ENCODE data around the gene DLG2. TPM values are rescaled to one million over a fixed set of nuclear protein-coding genes. Genes with fewer than 3 reads are reported as not detected.

Gene DLG2
- polyA plus RNA-seq, 3 donors, result 0.24 to 0.39 TPM; not detected in 1

GRCh38 chr11:83725269-83725560, 1901.9 kb downstream of the DLG2 start:
- Mint-ChIP-seq H3K4me1 (no peaks in the 10 kb centered on the region), H3K27me3 (ENCODE audit: low read depth in 3 of 3) (peaks cover 3 to 9% (median 6%) of the 10 kb centered on the region in 3 donors), H3K27ac (no peak overlapping the region), H3K4me3 (no peak overlapping the region), H3K36me3 (no peaks in the 10 kb centered on the region), H3K9me3 (no peaks in the 10 kb centered on the region)
- 29% methylated on average over 1 of the region's 4 CpGs for WGBS (ENCODE audit: insufficient coverage)
- Histone ChIP-seq H2AFZ (ENCODE audit: insufficient read depth, low read depth, low read length, poor library complexity, severe bottlenecking) (no peak overlapping the region), H3K36me3 (replicated peaks in 1 of 2; ENCODE audit: control insufficient read depth in 1 of 2, insufficient read depth in 2 of 2, low read length in 2 of 2) (no peaks in the 10 kb centered on the region), H4K20me1 (ENCODE audit: insufficient read depth, low read length) (no peaks in the 10 kb centered on the region), H3K27ac (ENCODE audit: low read depth in 1 of 2, low read length in 2 of 2) (no peak overlapping the region), H3K4me3 (replicated peaks in 1 of 3; ENCODE audit: low read depth in 2 of 3, low read length in 3 of 3) (no peak overlapping the region), H3K4me2 (replicated peaks; ENCODE audit: extremely low read depth, low read length, poor library complexity, severe bottlenecking) (no peak overlapping the region), H3K27me3 (ENCODE audit: control insufficient read depth in 2 of 2, insufficient read depth in 2 of 2, low read length in 2 of 2) (peaks cover 0 to 4% of the 10 kb centered on the region in 2 donors), H3K79me2 (ENCODE audit: insufficient read depth, low read length) (no peaks in the 10 kb centered on the region), H3K9ac (ENCODE audit: insufficient read depth, low read length, poor library complexity, severe bottlenecking) (no peak overlapping the region), H3K9me3 (replicated peaks in 1 of 2; ENCODE audit: control insufficient read depth in 1 of 2, insufficient read depth in 1 of 2, low read length in 2 of 2) (no peaks in the 10 kb centered on the region), H3K4me1 (ENCODE audit: control insufficient read depth in 1 of 2, insufficient read depth in 2 of 2, low read length in 2 of 2) (no peaks in the 10 kb centered on the region)
- no peak for TF ChIP-seq CTCF (IDR thresholded peaks at IDR 0.05)
- no peak for DNase-seq
- intact Hi-C loops (cut with micrococcal nuclease), result no loop called here

GRCh38 chr11:83723999-83724398, 1903.1 kb downstream of the DLG2 start:
- H3K27ac Mint-ChIP-seq, result no peak overlapping the region

More at GRCh38 chr11:83723999-83724398, 1903.1 kb downstream of the DLG2 start:
- no peak for TF ChIP-seq CTCF (IDR thresholded peaks at IDR 0.05)
- no peaks in the 10 kb centered on the region for H3K79me2 ChIP-seq (ENCODE audit: insufficient read depth, low read length)
- H3K36me3 ChIP-seq (replicated peaks in 1 of 2; ENCODE audit: control insufficient read depth in 1 of 2, insufficient read depth in 2 of 2, low read length in 2 of 2), result no peaks in the 10 kb centered on the region
- no peak overlapping the region for H2AFZ ChIP-seq (ENCODE audit: insufficient read depth, low read depth, low read length, poor library complexity, severe bottlenecking)
- no peak overlapping the region for H3K27ac ChIP-seq (ENCODE audit: low read depth in 1 of 2, low read length in 2 of 2)
- H3K4me2 ChIP-seq (replicated peaks; ENCODE audit: extremely low read depth, low read length, poor library complexity, severe bottlenecking), result no peak overlapping the region
- Mint-ChIP-seq H3K27me3 (ENCODE audit: low read depth in 3 of 3) (peaks cover 3 to 9% (median 6%) of the 10 kb centered on the region in 3 donors), H3K4me1 (no peaks in the 10 kb centered on the region), H3K9me3 (no peaks in the 10 kb centered on the region), H3K4me3 (no peak overlapping the region), H3K36me3 (no peaks in the 10 kb centered on the region)
- no peaks in the 10 kb centered on the region for H3K4me1 ChIP-seq (ENCODE audit: control insufficient read depth in 1 of 2, insufficient read depth in 2 of 2, low read length in 2 of 2)
- no peak for DNase-seq
- H3K9me3 ChIP-seq (replicated peaks in 1 of 2; ENCODE audit: control insufficient read depth in 1 of 2, insufficient read depth in 1 of 2, low read length in 2 of 2), result no peaks in the 10 kb centered on the region
- intact Hi-C loops (cut with micrococcal nuclease), result no loop called here
- no peak overlapping the region for H3K9ac ChIP-seq (ENCODE audit: insufficient read depth, low read length, poor library complexity, severe bottlenecking)
- WGBS (ENCODE audit: insufficient coverage), result no CpG with 5 or more reads among the region's 6 CpGs
- no peaks in the 10 kb centered on the region for H4K20me1 ChIP-seq (ENCODE audit: insufficient read depth, low read length)
- no peak overlapping the region for H3K4me3 ChIP-seq (replicated peaks in 1 of 3; ENCODE audit: low read depth in 2 of 3, low read length in 3 of 3)
- H3K27me3 ChIP-seq (ENCODE audit: control insufficient read depth in 2 of 2, insufficient read depth in 2 of 2, low read length in 2 of 2), result peaks cover 0 to 4% of the 10 kb centered on the region in 2 donors

Data from CD14-positive monocyte (primary cell).